Measurements from ENCODE around the gene GNB1L.

GRCh38 chr22:19748991-19749664, 105.5 kb downstream of the GNB1L start:
- TF ChIP-seq YY1 (IDR thresholded peaks at IDR 0.05; ENCODE audit: insufficient read depth, insufficient read length) (no peak), SUZ12 (IDR thresholded peaks at IDR 0.05; ENCODE audit: extremely low read depth, insufficient read depth, insufficient read length) (no peak)

Data from NT2/D1 (cell line).